Cardiac muscle cell (in vitro differentiated cells and primary cell): ENCODE measurements around the gene GOLPH3L. TPM values are rescaled to one million over a fixed set of nuclear protein-coding genes. Genes with fewer than 3 reads are reported as not detected.

Experiments used
- DNase-seq, 2 donors: peaks; one replicate each; pipeline versions ENCODE4 v3.0.0 to v3.0.0-alpha.2; 2010 to 2017; ENCODE audit warnings: low read depth in 1 of 2, low spot score in 1 of 2
- H3K27ac ChIP-seq: fragments of 200-600 bp; sonication (generic); 2 replicates; pipeline ENCODE4 v1.5.1; 2016
- H3K27me3 ChIP-seq: fragments of 200-600 bp; sonication (generic); 2 replicates; pipeline ENCODE4 v1.6.0; 2016; ENCODE audit warnings: control low read depth
- H3K36me3 ChIP-seq: fragments of 200-600 bp; sonication (generic); 2 replicates; pipeline ENCODE4 v1.5.1; 2016; ENCODE audit warnings: control low read depth
- H3K4me1 ChIP-seq: fragments of 200-600 bp; sonication (generic); 2 replicates; pipeline ENCODE4 v1.8.1; 2017; ENCODE audit warnings: low read depth, mild to moderate bottlenecking, mixed run types
- H3K4me3 ChIP-seq: fragments of 200-600 bp; sonication (generic); 2 replicates; pipeline ENCODE4 v1.5.1; 2016; ENCODE audit warnings: mild to moderate bottlenecking
- H3K9me3 ChIP-seq: fragments of 200-600 bp; sonication (generic); 2 replicates; pipeline ENCODE4 v1.5.1; 2017; ENCODE audit warnings: low read depth, mild to moderate bottlenecking, control low read depth
- CTCF ChIP-seq: IDR thresholded peaks from 2 replicates; pipeline ENCODE4 v1.5.1; 2012; ENCODE audit warnings: low read depth, mild to moderate bottlenecking, low read length
- polyA plus RNA-seq: library from polyadenylated mRNA; unstranded; fragments of >200 nt; fragmentation: Nextera tagmentation; extraction: Ambion mirVana; gene quantifications from 2 replicates; pipeline ENCODE4 v1.2.1, GENCODE V29; 2016
- total RNA-seq: library from RNA; depleted of rRNA; stranded (reverse); fragments of >200 nt; gene quantifications from 2 replicates; pipeline ENCODE4 v1.2.3, GENCODE V29; 2016

Gene GOLPH3L
- total and polyA plus RNA-seq, 2 experiments from 2014 or later = 6.6 to 22.3 TPM

- Histone ChIP-seq H3K9me3 (no peaks in the 10 kb centered on the region), H3K27me3 (no peaks in the 10 kb centered on the region), H3K4me3 (peak overlapping the region; percentile 93), H3K36me3 (peaks cover 25% of the 10 kb centered on the region), H3K27ac (no peak overlapping the region), H3K4me1 (peaks cover 8% of the 10 kb centered on the region)
- no peak for DNase-seq
- no peak for TF ChIP-seq CTCF
Observed at GRCh38 chr1:150696162-150696561, 792 bp downstream of the GOLPH3L start.

GRCh38 chr1:150695561-150695960 is 1.4 kb downstream of the GOLPH3L start:
- no peak overlapping the region for H3K4me3 ChIP-seq
- H3K27me3 ChIP-seq = no peaks in the 10 kb centered on the region
- H3K27ac ChIP-seq = no peak overlapping the region
- no peaks in the 10 kb centered on the region for H3K9me3 ChIP-seq
- DNase-seq = peak in 1 of 2 donors; percentile 12
- TF ChIP-seq CTCF = no peak
- H3K36me3 ChIP-seq = peaks cover 26% of the 10 kb centered on the region
- peaks cover 8% of the 10 kb centered on the region for H3K4me1 ChIP-seq

DNA sequence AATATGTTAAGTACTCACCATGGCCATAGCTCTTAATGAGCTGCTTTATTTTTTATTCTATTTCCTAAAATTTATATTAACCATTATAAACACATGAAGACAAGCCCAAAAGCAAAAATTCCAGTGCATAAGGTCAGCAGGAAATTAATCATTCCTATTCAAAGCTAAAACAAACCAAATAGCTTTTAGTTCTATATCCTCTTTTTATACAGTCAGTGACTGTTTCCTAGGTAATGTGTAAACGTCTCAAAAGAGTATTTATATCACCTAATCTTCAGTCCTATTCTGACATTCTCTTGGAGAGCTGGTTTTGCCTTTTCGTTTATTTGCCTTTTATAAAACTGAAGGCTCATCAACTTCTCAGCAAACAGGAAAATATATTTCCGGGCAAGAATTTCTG is 4.2 kb downstream of the GOLPH3L start:
- Histone ChIP-seq H3K4me1 (peaks cover 8% of the 10 kb centered on the region), H3K27me3 (no peaks in the 10 kb centered on the region), H3K4me3 (no peak overlapping the region), H3K36me3 (peaks cover 26% of the 10 kb centered on the region), H3K27ac (no peak overlapping the region), H3K9me3 (no peaks in the 10 kb centered on the region)
- no peak for DNase-seq
- TF ChIP-seq CTCF = no peak

DNA sequence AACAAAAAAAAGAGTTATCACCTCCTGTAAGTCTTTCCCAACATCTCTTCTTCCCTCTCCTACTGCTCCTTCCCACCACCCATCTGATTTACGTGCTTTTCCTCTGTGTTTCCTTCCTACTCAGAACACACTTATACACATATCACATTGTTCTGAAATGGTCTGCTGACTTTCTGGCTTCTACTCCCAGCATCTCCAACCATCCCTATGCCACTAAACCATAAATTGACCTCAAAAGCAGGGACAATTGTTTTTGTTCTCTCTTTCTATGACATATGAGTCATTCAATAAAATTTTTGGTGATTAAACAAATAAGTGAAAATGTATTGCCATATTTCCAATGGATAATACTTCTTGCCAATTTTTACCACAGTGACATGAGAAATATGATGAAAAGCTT is 8.2 kb downstream of the GOLPH3L start:
- no peaks in the 10 kb centered on the region for H3K9me3 ChIP-seq
- H3K4me3 ChIP-seq = no peak overlapping the region
- no peaks in the 10 kb centered on the region for H3K4me1 ChIP-seq
- no peaks in the 10 kb centered on the region for H3K27me3 ChIP-seq
- no peak for TF ChIP-seq CTCF
- H3K36me3 ChIP-seq = peaks cover 30% of the 10 kb centered on the region
- no peak for DNase-seq
- H3K27ac ChIP-seq = no peak overlapping the region

DNA sequence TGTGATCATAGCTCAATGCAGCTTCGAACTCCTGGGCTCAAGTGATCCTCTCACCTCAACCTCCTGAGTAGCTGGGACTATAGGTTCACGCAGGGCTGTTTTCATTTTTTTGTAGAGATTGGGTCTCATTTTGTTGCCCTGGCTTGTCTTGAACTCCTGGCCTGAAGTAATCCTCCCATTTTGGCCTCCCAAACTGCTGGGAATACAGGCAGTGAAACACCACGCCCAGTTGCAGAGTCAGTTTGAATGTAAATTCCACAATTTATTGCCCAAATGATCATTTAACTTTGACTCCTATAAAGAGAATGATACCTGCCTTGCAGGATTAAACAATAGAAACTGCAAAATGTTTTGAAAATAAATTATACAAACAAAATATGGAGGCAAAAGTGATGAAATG is 10.7 kb downstream of the GOLPH3L start:
- Histone ChIP-seq H3K9me3 (no peaks in the 10 kb centered on the region), H3K27me3 (no peaks in the 10 kb centered on the region), H3K4me1 (no peaks in the 10 kb centered on the region), H3K36me3 (peaks cover 15% of the 10 kb centered on the region), H3K4me3 (no peak overlapping the region), H3K27ac (no peak overlapping the region)
- TF ChIP-seq CTCF = no peak
- DNase-seq = no peak

DNA sequence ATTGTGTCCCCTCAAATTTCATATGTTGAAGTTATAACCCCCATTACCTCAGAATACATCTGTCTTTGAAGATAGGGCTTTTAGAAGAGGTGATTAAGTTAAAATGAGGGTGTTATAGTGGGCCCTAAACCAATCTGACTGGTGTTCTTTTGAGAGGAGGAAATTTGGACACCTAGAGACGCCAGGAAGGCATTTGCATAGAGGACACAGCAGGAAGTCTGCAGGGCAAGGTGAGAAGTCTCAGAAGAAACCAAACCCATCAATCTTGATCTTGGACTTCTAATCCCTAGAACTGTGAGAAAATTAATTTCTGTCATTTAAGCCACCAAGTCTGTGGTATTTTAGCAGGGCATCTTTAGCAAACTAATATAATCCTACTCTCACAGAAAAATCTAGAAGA is 13.0 kb downstream of the GOLPH3L start:
- peaks cover 12% of the 10 kb centered on the region for H3K36me3 ChIP-seq
- no peak for DNase-seq
- no peak overlapping the region for H3K27ac ChIP-seq
- no peak for TF ChIP-seq CTCF
- H3K9me3 ChIP-seq = no peaks in the 10 kb centered on the region
- no peaks in the 10 kb centered on the region for H3K4me1 ChIP-seq
- no peaks in the 10 kb centered on the region for H3K27me3 ChIP-seq
- H3K4me3 ChIP-seq = no peak overlapping the region
